Duodenal mucosa (tissue), 2 donors: ENCODE results near the gene FBLN1.
A peak's percentile ranks its signal among the peaks of the same experiment; 100 is the strongest.

Source experiments
- H3K27ac ChIP-seq: one replicate; pipeline ENCODE4 v1.7.0; 2013; ENCODE audit warnings: low read depth, low read length
- H3K27me3 ChIP-seq, 2 donors: one replicate each; pipeline ENCODE4 v1.7.0; 2013; ENCODE audit warnings: low read length in 2 of 2, control low read depth in 1 of 2; ENCODE audit not compliant: insufficient read depth in 2 of 2, control insufficient read depth in 1 of 2
- H3K36me3 ChIP-seq, 2 donors: one replicate each; pipeline ENCODE4 v1.7.0; 2013; ENCODE audit warnings: low read length in 2 of 2, control low read depth in 1 of 2; ENCODE audit not compliant: insufficient read depth in 2 of 2, control insufficient read depth in 1 of 2
- H3K4me1 ChIP-seq, 2 donors: one replicate each; pipeline ENCODE4 v1.7.0; 2013; ENCODE audit warnings: low read length in 2 of 2, control low read depth in 1 of 2; ENCODE audit not compliant: insufficient read depth in 2 of 2, control insufficient read depth in 1 of 2
- H3K4me3 ChIP-seq, 2 donors: one replicate each; pipeline ENCODE4 v1.7.0; 2013; ENCODE audit warnings: low read length in 2 of 2, low read depth in 1 of 2
- H3K9ac ChIP-seq, 2 donors: one replicate each; pipeline ENCODE4 v1.7.0; 2013; ENCODE audit warnings: low read length in 2 of 2, low read depth in 1 of 2
- H3K9me3 ChIP-seq, 2 donors: one replicate each; pipeline ENCODE4 v1.7.0; 2013; ENCODE audit warnings: low read length in 2 of 2, control low read depth in 1 of 2; ENCODE audit not compliant: control insufficient read depth in 1 of 2

The FBLN1 gene

DNA sequence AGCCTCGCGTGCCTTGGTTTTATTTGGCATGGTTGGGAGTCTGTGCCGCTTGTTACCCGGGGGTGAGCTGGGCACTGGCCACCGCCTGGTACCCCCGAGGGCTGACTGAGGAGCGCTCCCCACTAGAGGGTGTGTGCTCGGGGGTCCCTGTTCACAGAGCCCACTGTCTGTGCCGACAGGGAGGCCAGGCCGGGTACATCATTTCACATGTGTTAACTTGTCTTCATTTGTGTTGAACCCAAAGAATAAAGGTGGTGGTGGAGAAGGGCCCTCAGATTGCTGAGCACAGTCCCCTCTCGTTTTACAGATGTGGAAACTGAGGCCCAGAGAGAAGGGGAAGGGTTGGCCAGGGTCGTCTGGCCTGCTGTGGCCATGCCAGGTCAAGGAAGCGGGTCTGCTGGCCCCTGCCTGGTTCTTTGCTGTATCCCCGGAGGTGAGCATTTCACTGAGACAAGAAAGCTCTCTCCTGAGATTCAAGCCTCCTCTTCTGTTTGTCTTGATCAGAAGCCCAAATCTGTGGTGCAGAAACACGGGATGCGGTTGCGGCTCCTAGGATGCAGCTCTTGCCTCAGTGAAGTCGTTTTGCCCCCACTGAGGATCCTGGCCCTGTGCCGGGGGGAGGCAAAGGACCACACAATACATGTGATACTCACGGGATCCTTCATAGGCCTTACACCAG, 60.8 kb downstream of the FBLN1 start:
- Histone ChIP-seq H3K4me1 (no peaks in the 10 kb centered on the region), H3K27me3 (peaks cover 0 to 3% of the 10 kb centered on the region in 2 donors), H3K27ac (no peak overlapping the region), H3K36me3 (peaks cover 0 to 6% of the 10 kb centered on the region in 2 donors), H3K9ac (no peak overlapping the region), H3K4me3 (no peak overlapping the region), H3K9me3 (no peaks in the 10 kb centered on the region)

DNA sequence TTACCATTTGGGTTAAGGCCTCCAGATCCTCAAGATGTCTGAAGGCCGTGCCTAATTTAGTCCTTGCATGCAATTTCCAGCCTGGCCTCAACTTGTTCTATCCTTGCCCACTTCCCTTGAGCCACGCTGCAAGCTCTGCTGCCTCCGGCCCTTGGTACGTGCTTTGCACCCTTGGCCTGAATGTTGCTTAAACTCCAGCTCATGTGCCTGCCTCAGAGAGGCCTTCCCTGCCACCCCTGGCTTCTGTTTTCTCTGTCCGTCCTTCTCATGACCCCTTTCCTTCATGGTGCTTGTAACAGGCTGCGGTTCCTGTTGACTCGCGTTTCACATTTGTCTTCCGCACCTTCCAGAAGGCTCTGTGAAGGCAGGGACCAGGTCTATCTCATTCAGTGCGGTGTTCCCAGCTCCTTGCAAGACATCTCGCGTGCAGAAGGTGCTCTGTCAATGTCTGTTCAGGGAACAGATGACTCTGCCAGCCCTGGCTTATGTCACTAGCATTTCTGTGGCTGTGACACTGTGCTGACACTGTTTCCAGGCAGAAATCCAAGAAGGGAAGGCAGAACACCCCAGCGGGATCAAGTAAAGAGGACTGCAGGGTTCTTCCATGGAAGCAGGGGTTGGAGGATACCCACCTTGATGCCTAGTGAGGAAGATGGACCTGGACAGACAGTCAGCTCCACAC, 61.8 kb downstream of the FBLN1 start:
- peaks cover 0 to 6% of the 10 kb centered on the region in 2 donors for H3K36me3 ChIP-seq
- no peak overlapping the region for H3K4me3 ChIP-seq
- H3K9ac ChIP-seq, result no peak overlapping the region
- no peak overlapping the region for H3K27ac ChIP-seq
- H3K9me3 ChIP-seq, result no peaks in the 10 kb centered on the region
- H3K4me1 ChIP-seq, result no peaks in the 10 kb centered on the region
- H3K27me3 ChIP-seq, result peaks cover 0 to 3% of the 10 kb centered on the region in 2 donors

DNA sequence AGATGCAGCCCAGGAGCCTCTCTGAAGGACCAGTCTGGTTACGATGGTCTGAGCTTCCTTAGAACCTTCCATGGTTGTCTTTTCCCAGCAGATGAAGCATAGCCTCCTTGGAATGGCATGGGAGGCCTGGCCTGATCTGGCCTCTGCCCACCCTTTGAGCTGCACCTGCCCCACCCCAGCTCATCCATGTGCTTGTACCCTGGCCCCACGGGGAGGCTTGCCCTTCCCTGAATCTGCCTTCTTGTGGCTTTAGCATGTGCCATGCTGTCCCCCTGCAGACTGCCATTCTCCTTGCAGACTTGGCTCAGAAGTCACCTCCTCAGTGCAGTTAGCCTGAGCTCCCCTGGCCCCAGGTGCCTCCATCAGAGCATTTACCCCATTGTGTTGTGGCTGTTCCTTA, 62.5 kb downstream of the FBLN1 start:
- Histone ChIP-seq H3K4me3 (no peak overlapping the region), H3K4me1 (no peaks in the 10 kb centered on the region), H3K36me3 (peaks cover 0 to 6% of the 10 kb centered on the region in 2 donors), H3K9me3 (no peaks in the 10 kb centered on the region), H3K9ac (no peak overlapping the region), H3K27ac (no peak overlapping the region), H3K27me3 (peaks cover 0 to 3% of the 10 kb centered on the region in 2 donors)

DNA sequence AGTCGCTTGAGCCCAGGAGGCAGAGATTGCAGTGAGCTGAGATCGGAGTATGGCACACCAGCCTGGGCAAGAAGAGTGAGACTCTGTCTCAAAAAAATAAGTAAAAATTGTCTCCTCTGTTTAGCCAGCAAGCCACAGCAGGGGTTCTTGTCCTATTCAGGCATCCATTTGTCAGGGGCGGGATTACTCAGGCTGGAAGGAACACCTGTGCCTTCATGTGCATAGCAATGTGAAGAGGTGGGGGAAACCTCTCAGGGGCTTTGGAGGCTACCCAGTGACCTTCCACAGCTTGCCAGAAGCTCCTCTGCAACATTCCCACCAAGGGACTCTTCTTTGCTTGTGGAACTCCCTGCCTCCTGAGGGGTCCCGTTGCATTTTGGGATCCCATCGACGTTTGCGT, 63.3 kb downstream of the FBLN1 start:
- Histone ChIP-seq H3K9me3 (no peaks in the 10 kb centered on the region), H3K27me3 (peaks cover 0 to 3% of the 10 kb centered on the region in 2 donors), H3K4me3 (no peak overlapping the region), H3K4me1 (no peaks in the 10 kb centered on the region), H3K36me3 (peaks cover 0 to 6% of the 10 kb centered on the region in 2 donors), H3K27ac (no peak overlapping the region), H3K9ac (no peak overlapping the region)

DNA sequence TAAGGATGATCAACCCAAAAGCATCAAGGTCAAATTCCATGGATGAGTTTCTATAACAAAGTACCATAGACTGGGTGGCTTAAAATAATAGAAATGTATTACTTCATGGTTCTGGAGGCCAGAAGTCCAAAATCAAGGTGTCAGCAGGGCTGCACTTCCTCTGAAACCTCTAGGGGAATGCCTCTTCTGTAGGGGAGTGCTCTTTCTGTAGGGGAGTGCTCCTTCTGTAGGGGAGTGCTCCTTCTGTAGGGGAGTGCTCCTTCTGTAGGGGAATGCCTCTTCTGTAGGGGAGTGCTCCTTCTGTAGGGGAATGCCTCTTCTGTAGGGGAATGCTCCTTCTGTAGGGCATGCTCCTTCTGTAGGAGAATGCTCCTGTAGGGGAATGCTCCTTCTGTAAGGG, 65.5 kb downstream of the FBLN1 start:
- Histone ChIP-seq H3K9me3 (peaks cover 3% of the 10 kb centered on the region in 2 donors), H3K27me3 (peaks cover 0 to 3% of the 10 kb centered on the region in 2 donors), H3K36me3 (no peaks in the 10 kb centered on the region), H3K27ac (no peak overlapping the region), H3K4me3 (no peak overlapping the region), H3K9ac (no peak overlapping the region), H3K4me1 (no peaks in the 10 kb centered on the region)

DNA sequence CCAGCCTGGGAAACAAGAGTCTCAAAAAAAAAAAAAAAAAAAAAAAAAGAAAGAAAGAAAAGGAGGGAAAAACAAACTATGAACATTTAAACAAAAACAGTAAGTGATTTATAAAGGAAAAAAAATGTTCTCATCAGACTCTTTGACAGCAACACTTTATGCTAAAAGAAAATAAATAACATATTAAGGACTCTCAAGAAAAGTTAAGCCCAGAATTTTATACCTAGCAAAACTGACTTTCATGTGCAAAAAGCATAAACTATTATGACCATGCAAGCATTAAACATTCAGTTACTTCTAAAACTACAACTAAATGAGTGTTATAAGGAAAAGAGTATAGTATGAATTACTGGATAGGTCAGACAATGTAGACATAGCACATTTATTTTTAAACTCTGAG, 68.4 kb downstream of the FBLN1 start:
- H3K9ac ChIP-seq, result no peak overlapping the region
- H3K27me3 ChIP-seq, result no peaks in the 10 kb centered on the region
- H3K36me3 ChIP-seq, result no peaks in the 10 kb centered on the region
- H3K4me3 ChIP-seq, result no peak overlapping the region
- no peak overlapping the region for H3K27ac ChIP-seq
- H3K4me1 ChIP-seq, result peaks cover 0 to 4% of the 10 kb centered on the region in 2 donors
- peaks cover 3% of the 10 kb centered on the region in 2 donors for H3K9me3 ChIP-seq

DNA sequence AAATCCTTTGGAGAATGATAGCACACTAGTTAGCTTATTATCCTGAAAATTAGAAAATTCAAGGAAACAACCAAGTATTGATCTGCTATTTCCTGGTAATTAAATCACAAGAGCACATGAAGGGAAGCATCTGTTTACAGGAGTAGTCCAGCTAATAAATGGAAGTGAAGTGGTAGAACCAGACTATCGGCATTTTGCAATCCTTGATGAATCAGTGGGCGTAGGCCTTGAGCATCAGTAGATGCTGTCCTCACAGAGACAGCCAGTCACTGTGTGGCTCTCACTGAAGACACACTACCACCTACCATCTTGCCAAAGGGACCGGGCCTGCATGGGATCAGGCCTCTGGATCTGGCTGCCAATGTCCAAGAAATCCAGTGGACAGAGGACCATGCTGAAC, 69.8 kb downstream of the FBLN1 start:
- peaks cover 3% of the 10 kb centered on the region in 2 donors for H3K9me3 ChIP-seq

DNA sequence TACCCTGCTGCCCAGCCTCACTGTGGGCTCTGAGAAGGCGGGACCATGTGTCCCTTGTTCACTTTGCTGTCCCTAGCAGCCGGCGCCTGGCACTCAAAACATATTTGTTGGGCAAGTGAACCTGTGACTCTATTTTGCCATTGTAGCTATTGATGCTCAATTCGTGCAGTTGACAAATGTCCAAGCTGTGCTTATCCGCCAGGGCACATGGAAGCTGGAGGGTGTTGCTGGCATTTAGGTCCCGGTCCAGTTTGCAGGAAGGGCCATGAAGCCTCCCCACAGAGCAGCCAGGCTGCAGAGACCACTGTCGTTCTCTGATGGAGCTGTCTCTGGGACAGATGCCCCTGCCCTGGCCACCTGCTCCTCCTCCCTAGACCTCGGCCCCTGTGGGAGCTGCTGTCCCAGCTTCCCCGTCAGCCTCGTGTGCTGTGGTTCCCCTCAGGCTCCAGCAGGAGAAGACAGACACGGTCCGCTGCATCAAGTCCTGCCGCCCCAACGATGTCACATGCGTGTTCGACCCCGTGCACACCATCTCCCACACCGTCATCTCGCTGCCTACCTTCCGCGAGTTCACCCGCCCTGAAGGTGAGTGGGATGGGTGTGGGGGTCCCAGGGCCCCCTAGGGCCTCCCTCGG, 71.5 kb downstream of the FBLN1 start:
- no peak overlapping the region for H3K27ac ChIP-seq
- H3K4me3 ChIP-seq, result peak overlapping the region in 1 of 2 donors; percentile 28
- H3K9ac ChIP-seq, result no peak overlapping the region
- no peaks in the 10 kb centered on the region for H3K36me3 ChIP-seq
- H3K27me3 ChIP-seq, result no peaks in the 10 kb centered on the region
- peaks cover 3% of the 10 kb centered on the region in 2 donors for H3K9me3 ChIP-seq
- H3K4me1 ChIP-seq, result peaks cover 0 to 7% of the 10 kb centered on the region in 2 donors

More for the DNA sequence above, 69.8 kb downstream of the FBLN1 start:
- Histone ChIP-seq H3K36me3 (no peaks in the 10 kb centered on the region), H3K4me1 (peaks cover 0 to 4% of the 10 kb centered on the region in 2 donors), H3K27ac (no peak overlapping the region), H3K27me3 (no peaks in the 10 kb centered on the region), H3K9ac (no peak overlapping the region), H3K4me3 (no peak overlapping the region)

DNA sequence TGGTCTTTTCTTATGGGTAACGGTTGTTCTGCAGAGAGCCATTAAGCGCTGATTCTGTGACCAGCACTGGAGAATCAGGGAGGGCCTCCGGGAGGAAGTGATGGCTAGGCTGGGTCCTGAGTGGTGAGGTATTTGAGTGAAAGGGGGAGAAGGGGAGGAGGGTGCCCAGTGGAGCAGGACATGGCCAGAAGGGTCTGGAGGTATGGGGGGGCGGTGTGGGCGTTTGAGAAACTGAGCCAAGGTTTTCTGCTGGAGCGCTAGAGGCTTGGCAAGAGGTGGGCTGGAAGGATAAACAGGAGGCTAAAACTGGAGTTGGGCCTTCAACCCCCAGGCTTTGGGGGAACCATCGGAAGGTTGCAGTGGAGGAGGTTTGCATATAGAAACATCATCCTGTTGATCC, 72.5 kb downstream of the FBLN1 start:
- no peak overlapping the region for H3K9ac ChIP-seq
- no peak overlapping the region for H3K27ac ChIP-seq
- no peak overlapping the region for H3K4me3 ChIP-seq
- peaks cover 0 to 7% of the 10 kb centered on the region in 2 donors for H3K4me1 ChIP-seq
- H3K27me3 ChIP-seq, result no peaks in the 10 kb centered on the region
- H3K36me3 ChIP-seq, result no peaks in the 10 kb centered on the region
- H3K9me3 ChIP-seq, result peaks cover 3% of the 10 kb centered on the region in 2 donors

DNA sequence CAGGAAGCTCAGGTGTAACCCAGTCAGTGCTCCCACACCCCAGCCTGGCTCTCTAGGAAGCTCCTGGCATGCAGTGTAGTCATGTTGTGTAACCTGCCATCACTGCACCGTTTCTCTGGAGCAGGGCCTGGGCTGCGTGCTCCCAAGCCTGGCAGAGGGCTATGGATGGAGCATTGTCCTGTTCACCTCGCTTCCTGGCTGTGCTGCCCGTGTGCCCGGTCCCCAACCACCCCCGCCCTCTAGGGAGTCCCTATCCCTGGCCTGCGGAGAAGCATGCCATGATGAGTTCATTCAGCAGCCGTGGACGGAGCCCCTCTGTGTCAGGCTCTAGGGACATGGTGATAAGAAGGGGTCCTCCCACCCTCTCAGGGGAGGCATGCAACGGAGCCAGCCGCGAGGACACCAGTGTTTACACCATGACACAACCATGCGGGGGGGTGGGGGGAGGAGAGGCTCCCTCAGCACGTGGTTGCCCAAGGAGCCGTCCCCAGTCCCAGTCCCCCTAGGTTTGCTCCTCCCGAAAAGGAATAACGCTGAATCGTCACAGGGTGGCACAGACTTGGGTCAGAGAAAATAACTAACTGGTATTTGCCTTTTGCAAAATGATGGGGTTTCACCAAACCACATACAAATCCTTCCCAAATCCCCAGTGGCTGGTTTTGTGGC, 73.1 kb downstream of the FBLN1 start:
- Histone ChIP-seq H3K9ac (no peak overlapping the region), H3K27ac (no peak overlapping the region), H3K4me3 (no peak overlapping the region), H3K27me3 (no peaks in the 10 kb centered on the region), H3K9me3 (peaks cover 3% of the 10 kb centered on the region in 2 donors), H3K4me1 (peaks cover 0 to 7% of the 10 kb centered on the region in 2 donors), H3K36me3 (no peaks in the 10 kb centered on the region)
